Prostate gland (tissue), 2 donors: Measurements from ENCODE around the gene IL21R. TPM values are rescaled to one million over a fixed set of nuclear protein-coding genes. Genes with fewer than 3 reads are reported as not detected.

Experiments
- DNase-seq: peaks from one replicate; pipeline ENCODE4 v3.0.0-alpha.2; 2019; ENCODE audit warnings: low spot score
- H3K27ac ChIP-seq, 2 donors: fragments of 200-600 bp; sonication (generic); 2 replicates each; pipeline ENCODE4 v1.5.1; 2017 to 2019
- H3K27me3 ChIP-seq: fragments of 200-600 bp; sonication (generic); replicated peaks from 2 replicates; pipeline ENCODE4 v1.5.1; 2019; ENCODE audit not compliant: insufficient read depth
- H3K36me3 ChIP-seq, 2 donors: fragments of 200-600 bp; sonication (generic); 1 replicate in 1 of 2; 2 replicates in 1 of 2; pipeline versions ENCODE4 v1.5.1 to v1.8.1; 2017 to 2019
- H3K4me1 ChIP-seq: fragments of 200-600 bp; sonication (generic); replicated peaks from 2 replicates; pipeline ENCODE4 v1.5.1; 2019
- H3K4me3 ChIP-seq, 2 donors: fragments of 200-600 bp; sonication (generic); 2 replicates each; pipeline ENCODE4 v1.5.1; 2017 to 2019
- H3K9me3 ChIP-seq: fragments of 200-600 bp; sonication (generic); 2 replicates; pipeline ENCODE4 v1.5.1; 2017
- POLR2A ChIP-seq: fragments of 450-650 bp; IDR thresholded peaks from one replicate; pipeline ENCODE4 v1.6.1; 2016; ENCODE audit warnings: antibody characterized with exemption, mild to moderate bottlenecking
- POLR2AphosphoS5 ChIP-seq: sonication (generic); formaldehyde crosslinking; IDR thresholded peaks from one replicate; pipeline ENCODE4 v1.6.1; 2017; ENCODE audit warnings: antibody characterized with exemption
- WGBS: methylation state at CpG from one replicate; pipeline ENCODE4 v1.1.5; 2018; 5-methylcytosine and 5-hydroxymethylcytosine counted together
- intact Hi-C: fragments of 100-400 bp; cut with DNase I; formaldehyde crosslinking; loops from one replicate; pipeline ENCODE4 v1.14.2; 2022
- total RNA-seq, 2 donors: library from RNA; depleted of rRNA; stranded (reverse); fragments of >200 nt; gene quantifications; one replicate each; pipeline ENCODE4 v1.1.0, GENCODE V29; 2016
- TF ChIP-seq, protein P1 (sequence below), 4 experiments: fragments of 200-600 bp in 2 of 4; fragments of 450-650 bp in 2 of 4; sonication (generic) in 2 of 4; IDR thresholded peaks; 1 replicate in 3 of 4; 2 replicates in 1 of 4; pipeline ENCODE4 v1.5.1; 2016 to 2019; ENCODE audit warnings: antibody characterized with exemption in 4 of 4, mild to moderate bottlenecking in 2 of 4, moderate library complexity in 2 of 4

Gene IL21R
- total RNA-seq, 2 donors from 2014 or later: 0.32 to 0.57 TPM

DNA sequence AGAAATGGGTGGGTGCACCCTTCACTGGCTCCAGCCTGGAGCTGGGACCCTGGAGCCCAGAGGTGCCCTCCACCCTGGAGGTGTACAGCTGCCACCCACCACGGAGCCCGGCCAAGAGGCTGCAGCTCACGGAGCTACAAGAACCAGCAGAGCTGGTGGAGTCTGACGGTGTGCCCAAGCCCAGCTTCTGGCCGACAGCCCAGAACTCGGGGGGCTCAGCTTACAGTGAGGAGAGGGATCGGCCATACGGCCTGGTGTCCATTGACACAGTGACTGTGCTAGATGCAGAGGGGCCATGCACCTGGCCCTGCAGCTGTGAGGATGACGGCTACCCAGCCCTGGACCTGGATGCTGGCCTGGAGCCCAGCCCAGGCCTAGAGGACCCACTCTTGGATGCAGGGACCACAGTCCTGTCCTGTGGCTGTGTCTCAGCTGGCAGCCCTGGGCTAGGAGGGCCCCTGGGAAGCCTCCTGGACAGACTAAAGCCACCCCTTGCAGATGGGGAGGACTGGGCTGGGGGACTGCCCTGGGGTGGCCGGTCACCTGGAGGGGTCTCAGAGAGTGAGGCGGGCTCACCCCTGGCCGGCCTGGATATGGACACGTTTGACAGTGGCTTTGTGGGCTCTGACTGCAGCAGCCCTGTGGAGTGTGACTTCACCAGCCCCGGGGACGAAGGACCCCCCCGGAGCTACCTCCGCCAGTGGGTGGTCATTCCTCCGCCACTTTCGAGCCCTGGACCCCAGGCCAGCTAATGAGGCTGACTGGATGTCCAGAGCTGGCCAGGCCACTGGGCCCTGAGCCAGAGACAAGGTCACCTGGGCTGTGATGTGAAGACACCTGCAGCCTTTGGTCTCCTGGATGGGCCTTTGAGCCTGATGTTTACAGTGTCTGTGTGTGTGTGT is 46.8 kb downstream of the IL21R start:
- WGBS: 71% methylated on average over 16 of the region's 19 CpGs
- Histone ChIP-seq H3K4me3 (no peak overlapping the region), H3K27me3 (no peaks in the 10 kb centered on the region)

DNA sequence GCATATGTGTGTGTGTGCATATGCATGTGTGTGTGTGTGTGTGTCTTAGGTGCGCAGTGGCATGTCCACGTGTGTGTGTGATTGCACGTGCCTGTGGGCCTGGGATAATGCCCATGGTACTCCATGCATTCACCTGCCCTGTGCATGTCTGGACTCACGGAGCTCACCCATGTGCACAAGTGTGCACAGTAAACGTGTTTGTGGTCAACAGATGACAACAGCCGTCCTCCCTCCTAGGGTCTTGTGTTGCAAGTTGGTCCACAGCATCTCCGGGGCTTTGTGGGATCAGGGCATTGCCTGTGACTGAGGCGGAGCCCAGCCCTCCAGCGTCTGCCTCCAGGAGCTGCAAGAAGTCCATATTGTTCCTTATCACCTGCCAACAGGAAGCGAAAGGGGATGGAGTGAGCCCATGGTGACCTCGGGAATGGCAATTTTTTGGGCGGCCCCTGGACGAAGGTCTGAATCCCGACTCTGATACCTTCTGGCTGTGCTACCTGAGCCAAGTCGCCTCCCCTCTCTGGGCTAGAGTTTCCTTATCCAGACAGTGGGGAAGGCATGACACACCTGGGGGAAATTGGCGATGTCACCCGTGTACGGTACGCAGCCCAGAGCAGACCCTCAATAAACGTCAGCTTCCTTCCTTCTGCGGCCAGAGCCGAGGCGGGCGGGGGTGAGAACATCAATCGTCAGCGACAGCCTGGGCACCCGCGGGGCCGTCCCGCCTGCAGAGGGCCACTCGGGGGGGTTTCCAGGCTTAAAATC is 47.6 kb downstream of the IL21R start:
- intact Hi-C loops: no loop called here
- Histone ChIP-seq H3K27me3 (no peaks in the 10 kb centered on the region), H3K9me3 (no peaks in the 10 kb centered on the region), H3K36me3 (no peaks in the 10 kb centered on the region), H3K27ac (no peak overlapping the region), H3K4me1 (no peaks in the 10 kb centered on the region), H3K4me3 (no peak overlapping the region)
- DNase-seq: no peak
- TF ChIP-seq POLR2AphosphoS5: no peak
- TF ChIP-seq, protein P1, sequence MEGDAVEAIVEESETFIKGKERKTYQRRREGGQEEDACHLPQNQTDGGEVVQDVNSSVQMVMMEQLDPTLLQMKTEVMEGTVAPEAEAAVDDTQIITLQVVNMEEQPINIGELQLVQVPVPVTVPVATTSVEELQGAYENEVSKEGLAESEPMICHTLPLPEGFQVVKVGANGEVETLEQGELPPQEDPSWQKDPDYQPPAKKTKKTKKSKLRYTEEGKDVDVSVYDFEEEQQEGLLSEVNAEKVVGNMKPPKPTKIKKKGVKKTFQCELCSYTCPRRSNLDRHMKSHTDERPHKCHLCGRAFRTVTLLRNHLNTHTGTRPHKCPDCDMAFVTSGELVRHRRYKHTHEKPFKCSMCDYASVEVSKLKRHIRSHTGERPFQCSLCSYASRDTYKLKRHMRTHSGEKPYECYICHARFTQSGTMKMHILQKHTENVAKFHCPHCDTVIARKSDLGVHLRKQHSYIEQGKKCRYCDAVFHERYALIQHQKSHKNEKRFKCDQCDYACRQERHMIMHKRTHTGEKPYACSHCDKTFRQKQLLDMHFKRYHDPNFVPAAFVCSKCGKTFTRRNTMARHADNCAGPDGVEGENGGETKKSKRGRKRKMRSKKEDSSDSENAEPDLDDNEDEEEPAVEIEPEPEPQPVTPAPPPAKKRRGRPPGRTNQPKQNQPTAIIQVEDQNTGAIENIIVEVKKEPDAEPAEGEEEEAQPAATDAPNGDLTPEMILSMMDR (IDR thresholded peaks at IDR 0.05): no peak
- TF ChIP-seq POLR2A: no peak
- 28% methylated on average over 28 of the region's 31 CpGs for WGBS

More for the DNA sequence above, 46.8 kb downstream of the IL21R start:
- Histone ChIP-seq H3K36me3 (no peaks in the 10 kb centered on the region), H3K4me1 (no peaks in the 10 kb centered on the region), H3K27ac (no peak overlapping the region), H3K9me3 (no peaks in the 10 kb centered on the region)
- no peak for TF ChIP-seq POLR2A
- TF ChIP-seq, protein P1 (IDR thresholded peaks at IDR 0.05): no peak
- no peak for TF ChIP-seq POLR2AphosphoS5
- intact Hi-C loops: no loop called here
- no peak for DNase-seq

DNA sequence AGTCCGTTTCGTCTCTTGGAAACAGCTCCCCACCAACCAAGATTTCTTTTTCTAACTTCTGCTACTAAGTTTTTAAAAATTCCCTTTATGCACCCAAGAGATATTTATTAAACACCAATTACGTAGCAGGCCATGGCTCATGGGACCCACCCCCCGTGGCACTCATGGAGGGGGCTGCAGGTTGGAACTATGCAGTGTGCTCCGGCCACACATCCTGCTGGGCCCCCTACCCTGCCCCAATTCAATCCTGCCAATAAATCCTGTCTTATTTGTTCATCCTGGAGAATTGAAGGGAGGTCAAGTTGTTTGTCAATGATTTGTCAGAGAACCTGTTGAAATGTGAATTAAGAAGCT is 48.2 kb downstream of the IL21R start:
- no peaks in the 10 kb centered on the region for H3K4me1 ChIP-seq
- intact Hi-C loops: no loop called here
- 8% methylated on average over 5 of the region's 5 CpGs for WGBS
- DNase-seq: no peak
- H3K27me3 ChIP-seq: no peaks in the 10 kb centered on the region
- no peaks in the 10 kb centered on the region for H3K36me3 ChIP-seq
- TF ChIP-seq POLR2AphosphoS5 (no peak), POLR2A (no peak)
- TF ChIP-seq, protein P1 (IDR thresholded peaks at IDR 0.05): no peak
- no peak overlapping the region for H3K4me3 ChIP-seq
- no peak overlapping the region for H3K27ac ChIP-seq
- H3K9me3 ChIP-seq: no peaks in the 10 kb centered on the region

DNA sequence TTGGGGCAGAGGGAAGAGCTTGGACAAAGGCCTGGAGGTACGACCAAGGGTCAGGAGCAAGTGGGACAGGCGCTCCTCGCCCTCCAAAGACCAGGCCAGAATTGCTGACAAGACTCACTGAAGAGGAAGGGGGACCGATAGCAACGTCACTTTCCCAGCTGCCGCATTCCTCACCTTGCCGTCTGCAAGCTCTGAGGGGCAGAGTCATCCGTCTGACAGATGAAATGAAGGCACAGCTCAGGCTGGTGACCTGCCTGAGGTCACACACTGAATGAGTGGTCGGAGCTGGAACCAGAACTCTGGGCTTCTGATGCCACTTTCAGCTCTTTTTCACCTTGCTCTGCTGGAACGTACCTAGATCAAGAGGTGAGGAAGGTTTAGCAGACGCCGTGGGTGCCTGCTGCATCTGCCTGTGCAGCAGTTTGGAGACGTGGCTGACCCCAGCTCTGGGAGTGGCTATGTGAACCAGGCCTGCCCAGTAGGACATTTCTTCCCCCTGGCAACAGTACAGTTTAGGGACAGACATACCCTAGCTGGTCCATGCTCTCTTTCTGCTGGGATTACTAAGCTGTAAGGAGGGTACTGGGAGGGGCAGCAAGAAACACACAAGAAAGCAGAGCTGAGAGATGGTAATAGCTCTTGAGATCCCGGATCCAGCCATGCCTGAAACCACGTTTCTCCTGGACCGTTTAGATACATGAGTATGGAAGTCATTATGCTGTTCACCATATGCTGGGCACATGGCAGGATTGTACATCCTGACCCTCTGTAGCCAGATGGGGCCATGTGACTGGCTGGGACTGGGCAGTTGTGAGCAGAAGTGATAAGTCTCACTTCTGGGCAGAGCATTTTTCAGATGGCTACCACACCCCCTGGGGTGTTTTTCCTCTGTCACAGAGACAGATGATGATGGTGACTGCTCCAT is 50.9 kb downstream of the IL21R start:
- no peaks in the 10 kb centered on the region for H3K36me3 ChIP-seq
- H3K9me3 ChIP-seq: no peaks in the 10 kb centered on the region
- H3K4me3 ChIP-seq: no peak overlapping the region
- TF ChIP-seq, protein P1 (IDR thresholded peaks at IDR 0.05): no peak
- no peak for TF ChIP-seq POLR2A
- no peak for TF ChIP-seq POLR2AphosphoS5
- H3K4me1 ChIP-seq: no peaks in the 10 kb centered on the region
- no peak for DNase-seq
- intact Hi-C loops: no loop called here
- H3K27me3 ChIP-seq: no peaks in the 10 kb centered on the region
- WGBS: 76% methylated on average over 16 of the region's 16 CpGs
- H3K27ac ChIP-seq: no peak overlapping the region
